Progenitor cell of endocrine pancreas (in vitro differentiated cells): ENCODE measurements around the gene ZFP36. TPM values are rescaled to one million over a fixed set of nuclear protein-coding genes. Genes with fewer than 3 reads are reported as not detected.
A peak's percentile ranks its signal among the peaks of the same experiment; 100 is the strongest.

ENCODE experiments used
- DNase-seq: peaks from one replicate; pipeline ENCODE4 v3.0.0; 2021; ENCODE audit warnings: low spot score; ENCODE audit not compliant: unreplicated experiment
- H3K27ac Mint-ChIP-seq: 2 replicates; pipeline ENCODE4 v1.8.0; 2021; ENCODE audit warnings: mild to moderate bottlenecking, moderate library complexity, mixed read lengths
- H3K27me3 Mint-ChIP-seq: 2 replicates; pipeline ENCODE4 v1.8.0; 2021; ENCODE audit warnings: mixed read lengths
- H3K36me3 Mint-ChIP-seq: 2 replicates; pipeline ENCODE4 v1.8.0; 2022; ENCODE audit warnings: mixed read lengths; ENCODE audit not compliant: insufficient read depth
- H3K4me1 Mint-ChIP-seq: 2 replicates; pipeline ENCODE4 v1.8.0; 2021; ENCODE audit warnings: low read depth, mixed read lengths
- H3K4me3 Mint-ChIP-seq: 2 replicates; pipeline ENCODE4 v1.8.0; 2021; ENCODE audit warnings: low read depth, mild to moderate bottlenecking, moderate library complexity, mixed read lengths
- H3K9me3 Mint-ChIP-seq: 2 replicates; pipeline ENCODE4 v1.8.0; 2021; ENCODE audit warnings: low read depth, mixed read lengths
- CTCF ChIP-seq: fragments of 200-600 bp; sonication (generic); IDR thresholded peaks from one replicate; pipeline ENCODE4 v1.5.0; 2021; ENCODE audit warnings: antibody characterized with exemption, mild to moderate bottlenecking; ENCODE audit not compliant: unreplicated experiment
- total RNA-seq: library from RNA; stranded (reverse); gene quantifications from 2 replicates; pipeline ENCODE4 v1.2.1, GENCODE V29; 2021

Gene ZFP36
- total RNA-seq, 1 donor from 2014 or later = 10.5 TPM

DNA sequence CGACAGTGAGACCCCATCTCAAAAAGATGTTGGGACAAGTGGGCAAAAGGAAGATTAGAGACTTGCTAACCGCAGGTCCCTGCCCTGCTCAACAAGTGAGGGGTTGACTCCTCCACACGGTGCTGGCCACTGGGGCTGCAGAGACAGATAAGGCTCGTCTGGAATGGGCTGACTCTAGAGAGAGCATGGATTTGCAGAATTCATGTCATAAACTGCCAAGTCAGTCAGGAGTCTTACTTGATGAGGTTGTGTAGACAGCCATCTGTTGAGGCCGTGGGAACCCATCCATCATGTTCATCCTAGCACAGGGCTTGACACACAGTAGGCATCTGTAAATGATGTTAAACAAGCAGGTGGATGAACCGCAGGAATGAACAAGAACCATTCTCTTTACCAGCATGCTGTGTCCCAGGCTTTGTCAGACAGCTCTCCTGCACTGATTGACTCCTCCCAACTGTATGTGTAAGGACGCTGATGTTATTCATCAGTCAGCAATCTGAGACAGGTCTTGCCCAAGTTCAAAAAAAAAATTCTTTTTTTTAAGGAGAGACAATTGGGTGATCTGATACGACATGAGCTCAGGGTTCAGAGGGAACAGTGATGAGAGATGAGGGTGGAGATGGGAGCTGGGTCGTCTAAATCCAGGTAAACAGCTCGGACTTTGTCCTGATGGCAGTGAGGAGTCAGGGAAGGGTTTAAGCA is 24.6 kb upstream of the ZFP36 start:
- no peak for DNase-seq
- Mint-ChIP-seq H3K4me3 (no peak overlapping the region), H3K4me1 (no peaks in the 10 kb centered on the region), H3K27me3 (no peaks in the 10 kb centered on the region), H3K36me3 (peaks cover 37% of the 10 kb centered on the region), H3K27ac (peak overlapping the region; percentile 53), H3K9me3 (no peaks in the 10 kb centered on the region)
- no peak for TF ChIP-seq CTCF

DNA sequence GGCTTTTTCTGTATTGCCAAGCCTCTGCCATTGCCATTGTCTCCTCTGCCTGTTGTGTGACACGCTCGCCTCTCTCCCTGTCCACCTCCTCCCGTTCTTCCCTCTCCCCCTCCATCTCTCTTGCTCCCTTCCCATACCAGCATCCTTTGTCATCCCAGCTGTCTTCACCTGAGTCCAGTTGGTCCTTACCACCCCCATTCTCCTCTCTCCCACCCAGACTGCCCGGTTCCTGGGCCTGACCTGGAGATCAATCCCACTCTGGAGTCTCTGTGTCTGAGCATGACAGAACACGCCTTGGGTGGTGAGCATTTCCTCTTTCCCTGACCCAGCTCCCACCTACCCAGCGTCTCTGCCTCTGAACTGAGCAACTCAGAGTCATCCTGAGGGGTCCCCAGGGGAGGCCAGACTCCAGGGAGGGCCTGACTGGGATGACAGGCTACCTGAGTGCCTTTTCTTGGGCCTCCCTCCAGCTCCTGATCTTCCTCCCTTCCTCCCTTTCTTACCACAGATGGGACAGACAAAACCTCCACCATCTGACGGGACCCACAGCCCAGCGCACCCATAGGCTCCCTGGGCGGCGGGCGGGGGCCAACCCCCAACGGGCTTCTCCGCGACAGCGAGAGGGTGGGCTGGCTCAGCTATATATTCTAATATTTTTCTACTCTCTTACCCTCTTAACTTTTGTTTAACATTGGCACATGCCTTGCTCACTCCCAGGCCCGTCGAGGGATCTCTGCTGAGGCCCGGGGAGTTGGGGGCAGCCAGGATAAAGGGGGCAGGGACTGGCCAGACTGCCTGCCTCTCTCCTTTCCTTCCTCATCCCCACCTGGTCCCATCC is 23.4 kb upstream of the ZFP36 start:
- Mint-ChIP-seq H3K4me3 (no peak overlapping the region), H3K36me3 (peaks cover 37% of the 10 kb centered on the region), H3K27me3 (no peaks in the 10 kb centered on the region), H3K4me1 (no peaks in the 10 kb centered on the region), H3K9me3 (no peaks in the 10 kb centered on the region), H3K27ac (no peak overlapping the region)
- TF ChIP-seq CTCF = no peak
- no peak for DNase-seq

DNA sequence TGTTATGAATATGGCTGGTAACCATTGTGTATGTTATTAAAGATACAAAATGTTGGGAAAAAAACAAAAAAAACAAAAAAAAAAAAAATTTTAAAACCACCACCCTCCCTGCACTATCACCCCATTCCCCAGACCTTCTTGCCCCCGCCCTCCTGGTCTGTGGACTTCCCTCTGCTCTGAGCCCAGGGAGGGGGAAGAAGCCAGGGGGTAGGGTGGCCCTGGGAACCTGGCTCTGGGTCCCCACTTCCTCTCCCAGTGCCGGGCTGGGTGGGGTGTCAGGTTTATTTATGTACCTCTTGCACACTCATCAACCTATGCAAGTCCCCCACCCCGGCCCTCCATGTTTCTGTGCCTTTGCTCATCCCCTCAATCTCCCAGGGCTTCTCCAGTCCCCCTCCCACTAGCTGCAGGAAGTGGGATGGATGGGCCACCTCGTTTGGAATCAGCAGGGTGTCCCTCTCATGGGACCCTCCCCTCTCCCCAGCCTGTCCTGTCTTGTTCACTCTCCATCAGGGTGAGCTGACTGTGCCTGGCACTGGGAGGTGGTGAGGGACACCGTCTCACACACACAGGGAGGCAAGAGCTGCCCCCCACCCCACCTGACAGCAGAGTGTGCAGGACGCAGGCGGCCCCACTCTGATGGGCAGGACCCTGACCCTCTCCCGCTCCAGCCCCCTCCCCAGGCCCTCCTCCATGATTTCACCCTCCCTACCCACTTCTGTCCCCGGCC is 21.6 kb upstream of the ZFP36 start:
- no peaks in the 10 kb centered on the region for H3K9me3 Mint-ChIP-seq

GRCh38 chr19:39385629-39386411 is 20.8 kb upstream of the ZFP36 start:
- TF ChIP-seq CTCF = no peak
- no peak for DNase-seq
- no peaks in the 10 kb centered on the region for H3K27me3 Mint-ChIP-seq
- peak overlapping the region; percentile 66 for H3K27ac Mint-ChIP-seq
- H3K36me3 Mint-ChIP-seq = peaks cover 35% of the 10 kb centered on the region
- H3K4me1 Mint-ChIP-seq = peaks cover 6% of the 10 kb centered on the region
- no peak overlapping the region for H3K4me3 Mint-ChIP-seq
- H3K9me3 Mint-ChIP-seq = no peaks in the 10 kb centered on the region

More for the DNA sequence above, 21.6 kb upstream of the ZFP36 start:
- no peak for DNase-seq
- Mint-ChIP-seq H3K27ac (no peak overlapping the region), H3K36me3 (peaks cover 38% of the 10 kb centered on the region), H3K4me3 (no peak overlapping the region), H3K4me1 (peaks cover 2% of the 10 kb centered on the region), H3K27me3 (no peaks in the 10 kb centered on the region)
- no peak for TF ChIP-seq CTCF
